SHP77 treated with DMSO at 0.1 percent for 48 hours (cell line): ENCODE results near the gene SLC25A39.

Experiments
- DNase-seq: peaks from one replicate; lab custom pipeline; 2025; lab: John Stamatoyannopoulos, UW

Gene SLC25A39

DNA sequence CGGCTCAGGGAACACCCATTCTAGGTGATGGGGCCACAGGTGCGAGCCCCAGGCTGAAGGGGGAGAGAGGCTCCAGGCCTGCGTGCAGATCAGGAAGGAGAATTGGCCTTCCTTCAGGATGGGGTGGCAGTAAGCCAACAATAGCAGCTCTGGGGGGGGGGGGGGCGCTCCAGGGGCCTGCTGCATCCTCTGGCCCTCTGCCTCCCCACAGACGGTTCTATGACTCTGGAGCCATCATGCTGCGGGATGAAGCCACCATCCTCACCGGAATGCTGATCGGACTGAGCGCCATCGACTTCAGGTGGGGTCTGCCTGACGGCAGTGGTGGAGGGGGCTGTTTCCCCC is 10.1 kb downstream of the SLC25A39 start:
- DNase-seq: no peak

DNA sequence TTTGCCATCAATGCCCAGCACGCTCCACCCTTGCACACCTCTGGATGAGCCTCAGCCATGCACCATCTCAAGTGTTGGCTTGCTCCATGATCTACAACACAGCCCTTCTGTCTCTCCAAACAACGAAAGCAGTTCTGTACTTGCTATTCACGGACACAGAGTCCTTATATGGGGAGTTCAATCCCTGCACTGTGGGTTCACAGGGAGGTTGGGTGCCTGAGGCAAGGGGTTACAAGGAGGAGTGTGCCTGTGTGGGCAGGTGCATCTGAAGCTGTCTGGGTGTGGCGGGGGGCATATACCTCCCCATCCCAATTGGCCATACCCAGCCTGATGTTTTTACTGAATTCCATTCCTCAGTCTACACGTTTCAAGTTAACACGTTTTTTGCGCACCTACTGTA is 10.6 kb downstream of the SLC25A39 start:
- DNase-seq: no peak

DNA sequence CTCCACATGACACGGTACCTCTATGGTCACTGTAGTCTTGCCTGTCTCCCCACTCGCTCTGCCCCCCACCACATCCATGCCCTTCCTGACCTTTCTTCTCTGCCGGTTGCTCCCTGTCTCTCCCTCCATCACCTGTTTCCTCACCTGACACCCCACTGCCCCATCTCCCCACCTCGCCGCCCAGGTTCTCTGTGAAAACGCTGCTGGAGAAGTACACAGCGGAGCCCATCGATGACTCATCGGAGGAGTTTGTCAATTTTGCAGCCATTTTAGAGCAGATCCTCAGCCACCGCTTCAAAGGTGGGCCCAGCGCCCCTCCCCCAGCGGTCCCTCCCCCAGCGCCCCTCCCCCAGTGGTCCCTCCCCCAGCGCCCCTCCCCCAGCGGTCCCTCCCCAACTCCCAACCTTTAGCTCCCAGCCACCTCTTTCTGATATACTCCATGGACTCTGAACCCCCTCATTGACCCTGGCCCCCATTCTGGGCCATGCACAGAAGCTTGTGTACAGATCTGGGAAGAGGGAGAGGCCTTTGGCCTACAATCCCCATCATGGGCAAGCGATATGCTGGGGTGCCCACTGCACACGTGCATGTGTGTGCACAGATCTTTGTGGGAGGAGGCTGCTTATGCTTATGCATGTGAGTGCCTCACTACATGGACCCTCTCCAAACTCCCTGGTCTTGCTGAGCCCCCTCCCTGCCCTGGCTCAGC is 12.1 kb downstream of the SLC25A39 start:
- DNase-seq: no peak

DNA sequence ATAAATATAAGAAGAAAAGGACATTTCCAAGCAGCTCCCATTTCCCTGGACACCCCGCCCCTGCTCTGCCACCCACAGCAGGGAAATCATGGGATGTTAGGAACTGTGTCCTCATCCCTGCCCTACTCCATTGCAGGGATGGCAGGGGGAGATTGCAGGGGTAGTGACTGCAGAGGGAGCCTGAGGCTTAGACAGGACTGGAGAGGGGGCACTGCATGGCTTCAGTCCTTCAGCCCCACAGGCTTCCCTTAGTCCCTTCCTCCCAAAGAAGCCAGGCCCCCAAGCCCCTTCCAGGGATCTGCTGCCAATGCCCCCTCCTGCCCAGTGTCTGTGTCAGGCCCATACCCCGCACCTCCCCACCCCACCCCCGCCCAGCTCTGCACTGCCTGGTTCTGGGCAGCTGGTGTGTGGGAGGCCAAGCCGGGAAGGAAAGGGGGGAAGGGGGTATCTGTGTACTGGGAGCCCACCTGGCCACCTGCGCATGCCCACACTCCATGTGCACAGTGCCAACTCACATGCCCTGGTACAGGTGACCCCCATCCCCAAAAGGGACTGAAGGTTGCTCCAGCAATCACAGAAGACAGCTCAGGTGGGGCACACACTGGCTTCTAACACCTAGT is 13.0 kb downstream of the SLC25A39 start:
- no peak for DNase-seq

DNA sequence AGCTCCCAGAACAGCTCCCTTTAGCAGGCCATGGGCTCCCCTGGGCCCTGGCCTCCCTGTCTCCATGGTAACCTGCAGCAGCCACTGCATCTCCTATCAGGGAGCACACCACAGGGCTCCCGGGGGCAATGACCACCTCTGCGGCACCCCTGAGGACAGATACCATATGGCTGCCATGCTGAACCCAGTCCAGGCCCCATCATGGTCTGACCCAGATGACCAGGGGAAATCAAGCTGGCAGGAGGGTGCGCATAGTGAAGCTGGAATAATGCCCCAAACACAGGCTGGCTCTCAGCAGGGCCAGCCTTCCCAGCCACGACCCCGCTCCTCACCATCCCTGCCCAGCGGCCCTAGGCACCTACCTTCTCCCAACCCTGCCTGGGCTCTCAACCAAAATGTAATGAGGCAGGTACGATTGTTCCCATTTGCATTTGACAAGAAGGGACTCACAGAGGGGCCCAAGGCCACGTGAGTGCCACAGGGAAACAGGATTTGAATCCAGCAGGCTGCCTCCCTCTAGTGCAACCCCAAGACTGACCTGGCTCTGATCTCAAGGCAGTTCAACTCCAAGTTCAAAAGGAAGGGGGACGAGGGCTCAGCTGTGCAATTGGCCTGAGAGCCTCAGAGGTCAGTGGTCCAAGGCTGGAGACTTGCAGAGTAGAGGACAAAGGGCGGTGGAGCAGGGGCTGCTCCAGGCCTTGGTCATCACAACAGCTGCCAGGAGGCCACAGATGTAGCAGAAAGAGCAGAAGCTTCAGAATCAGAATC is 13.8 kb downstream of the SLC25A39 start:
- DNase-seq: no peak

DNA sequence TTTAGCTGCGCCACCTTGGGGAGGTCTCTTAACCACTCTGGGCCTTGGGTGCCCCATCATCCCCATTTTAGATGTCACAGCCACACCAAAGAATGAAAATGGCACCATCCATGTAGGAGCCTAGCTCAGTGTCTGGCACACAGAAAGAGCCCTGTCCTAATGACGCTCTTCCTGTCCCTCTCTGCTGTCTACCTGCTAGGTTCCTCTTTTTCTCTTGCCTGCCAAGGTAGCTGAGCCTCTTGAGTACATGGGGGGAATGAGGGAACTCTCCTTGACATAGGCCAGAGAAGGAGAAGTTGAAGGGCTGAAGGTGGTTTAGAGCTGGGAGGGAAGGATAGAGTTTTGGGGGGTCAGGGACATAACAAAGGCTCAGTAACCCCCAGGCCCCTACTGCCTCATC is 14.4 kb downstream of the SLC25A39 start:
- DNase-seq: no peak

DNA sequence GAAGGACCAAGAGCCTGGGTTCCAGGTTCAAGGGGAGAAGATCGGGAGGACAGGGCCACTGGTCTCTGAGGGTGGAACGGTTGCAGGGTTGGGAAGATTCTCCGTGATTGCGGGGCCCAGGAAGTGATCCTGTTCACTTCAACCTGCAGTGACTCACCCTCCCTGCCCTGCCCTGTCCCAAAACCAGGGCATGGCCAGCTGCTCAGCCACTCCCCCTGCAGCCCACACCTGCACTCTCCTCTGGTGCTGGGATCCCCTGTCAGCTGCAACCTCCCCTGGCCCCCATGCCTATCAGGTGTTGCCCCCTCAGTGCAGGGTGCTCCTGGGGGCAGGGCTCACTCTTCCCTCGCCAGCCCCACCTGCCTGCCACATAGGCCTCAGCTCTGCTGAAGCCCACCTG is 15.2 kb downstream of the SLC25A39 start:
- DNase-seq: peak; percentile 12

DNA sequence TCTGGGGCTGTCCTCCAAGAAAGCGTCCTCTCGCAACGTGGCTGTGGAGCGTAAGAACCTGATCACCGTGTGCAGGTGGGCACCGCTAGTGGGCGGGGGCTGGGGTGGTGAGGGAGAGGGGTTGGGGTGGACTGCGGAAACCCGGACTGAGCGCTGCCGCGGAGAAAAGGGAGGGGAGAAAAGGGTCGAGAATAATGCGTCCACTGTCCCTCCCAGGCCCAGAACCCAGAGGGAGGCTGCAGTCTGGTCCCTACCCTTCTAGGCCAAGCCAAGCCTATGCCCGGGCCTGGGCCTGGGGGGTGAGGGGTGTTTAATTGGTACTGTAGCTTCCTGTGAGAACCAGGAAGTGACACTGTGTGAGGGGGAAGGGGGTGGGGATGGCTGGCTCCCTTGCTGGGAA is 15.8 kb downstream of the SLC25A39 start:
- DNase-seq: peak; percentile 13

DNA sequence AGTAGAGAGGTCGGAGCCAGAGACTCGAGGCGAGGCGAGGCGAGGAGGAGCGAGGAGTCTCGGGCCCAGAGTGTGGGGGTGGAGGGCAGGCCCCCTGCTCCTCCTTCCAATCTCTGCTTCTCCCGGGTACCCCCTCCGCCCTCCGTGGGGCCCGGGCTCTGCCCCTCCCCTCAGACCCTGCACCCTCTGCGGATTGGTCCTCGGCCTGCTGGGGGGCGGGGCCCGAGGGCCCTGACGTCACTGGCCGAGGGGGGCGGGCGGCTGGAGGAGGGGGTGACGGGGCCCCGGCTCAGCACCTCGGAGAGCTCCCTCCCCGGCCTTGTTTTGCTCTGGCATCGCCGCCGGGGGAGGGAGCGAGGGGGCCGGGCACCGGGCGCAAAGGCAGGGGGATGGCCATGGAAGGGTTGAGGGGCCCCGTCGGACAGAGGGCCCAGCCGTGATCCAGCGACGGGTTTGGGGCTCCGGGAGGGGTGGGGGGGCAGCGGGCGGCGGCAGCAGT is 16.3 kb downstream of the SLC25A39 start, which contains the start of gene RUNDC3A:
Gene RUNDC3A, plus strand, starts transcription at position 282 of the 499 bp plus-strand sequence. CDS start 232 bp downstream, outside the sequence.
- peak; percentile 39 for DNase-seq

DNA sequence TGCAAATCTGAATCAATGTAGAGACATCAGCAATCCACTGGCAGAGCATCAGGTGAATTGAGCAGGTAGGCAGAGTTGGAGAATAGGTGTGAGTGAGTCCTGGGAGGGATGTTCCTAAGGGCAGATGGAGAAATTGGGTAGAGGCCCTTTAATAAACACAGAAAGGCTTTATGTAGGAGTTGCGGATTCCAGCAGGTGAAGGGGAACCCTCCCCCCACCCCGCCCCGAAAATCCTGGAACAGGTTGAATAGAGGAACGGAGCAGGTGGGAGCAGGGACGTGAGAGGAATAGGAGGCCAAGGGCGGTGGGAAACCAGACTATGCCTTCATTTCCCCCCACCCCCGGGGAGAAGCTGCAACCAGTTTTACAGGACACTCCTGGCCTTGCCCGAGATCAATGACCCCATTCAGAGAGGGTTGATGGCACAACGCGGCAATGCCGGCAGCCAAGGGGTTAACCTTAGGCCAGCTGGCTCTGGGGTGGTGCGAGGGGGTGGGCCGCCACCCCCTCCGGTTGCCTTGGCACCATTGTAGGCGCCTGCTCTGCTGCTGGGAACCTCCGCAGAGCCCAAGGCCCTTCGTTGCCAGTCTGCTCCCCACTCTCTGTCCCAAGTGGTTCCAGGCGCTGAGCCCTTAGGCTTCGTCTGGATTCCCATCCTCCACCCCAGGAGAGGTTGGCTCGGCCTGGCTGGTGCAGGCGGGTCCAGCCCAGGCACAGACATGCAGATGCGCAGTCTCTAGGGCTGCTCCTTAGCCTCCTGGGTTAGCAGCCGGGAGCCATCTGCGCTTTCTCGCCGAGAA is 17.0 kb downstream of the SLC25A39 start:
- peak; percentile 23 for DNase-seq

DNA sequence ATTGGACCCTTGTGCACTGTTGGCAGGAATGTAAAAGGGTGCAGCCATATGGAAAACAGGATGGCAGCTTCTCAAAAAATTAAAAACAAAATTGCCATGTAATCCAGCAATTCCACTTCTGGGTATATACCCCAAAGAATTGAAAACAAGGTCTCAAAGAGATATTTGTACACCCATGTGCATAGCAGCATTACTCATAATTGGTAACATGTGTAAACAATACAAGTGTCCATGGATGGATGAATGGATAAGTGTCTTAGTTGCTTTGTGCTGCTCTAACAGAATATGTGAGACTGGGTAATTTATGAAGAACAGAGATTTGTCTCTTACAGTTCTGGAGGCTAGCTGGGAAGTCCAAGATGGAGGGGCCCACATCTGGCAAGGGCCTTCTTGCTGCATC is 20.0 kb downstream of the SLC25A39 start:
- DNase-seq: no peak

DNA sequence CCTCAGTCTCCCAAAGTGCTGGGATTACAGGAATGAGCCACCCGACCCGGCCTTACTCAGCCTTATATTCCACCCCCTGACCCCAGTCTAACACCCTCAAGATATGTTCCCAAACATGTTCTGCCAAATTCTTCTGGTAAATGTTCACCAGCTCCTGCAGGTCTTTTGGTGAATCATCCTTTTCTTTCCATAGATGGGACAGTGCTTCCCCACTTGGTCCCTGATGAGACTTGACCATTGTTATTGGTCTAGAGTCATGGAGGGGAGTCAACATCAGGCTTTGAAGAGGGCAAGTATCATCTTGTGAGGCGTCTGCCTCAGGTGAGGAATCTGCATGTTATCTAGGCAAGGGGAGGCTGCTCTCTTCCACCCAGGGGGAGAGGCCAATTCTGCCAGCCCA is 26.6 kb downstream of the SLC25A39 start:
- DNase-seq: no peak

DNA sequence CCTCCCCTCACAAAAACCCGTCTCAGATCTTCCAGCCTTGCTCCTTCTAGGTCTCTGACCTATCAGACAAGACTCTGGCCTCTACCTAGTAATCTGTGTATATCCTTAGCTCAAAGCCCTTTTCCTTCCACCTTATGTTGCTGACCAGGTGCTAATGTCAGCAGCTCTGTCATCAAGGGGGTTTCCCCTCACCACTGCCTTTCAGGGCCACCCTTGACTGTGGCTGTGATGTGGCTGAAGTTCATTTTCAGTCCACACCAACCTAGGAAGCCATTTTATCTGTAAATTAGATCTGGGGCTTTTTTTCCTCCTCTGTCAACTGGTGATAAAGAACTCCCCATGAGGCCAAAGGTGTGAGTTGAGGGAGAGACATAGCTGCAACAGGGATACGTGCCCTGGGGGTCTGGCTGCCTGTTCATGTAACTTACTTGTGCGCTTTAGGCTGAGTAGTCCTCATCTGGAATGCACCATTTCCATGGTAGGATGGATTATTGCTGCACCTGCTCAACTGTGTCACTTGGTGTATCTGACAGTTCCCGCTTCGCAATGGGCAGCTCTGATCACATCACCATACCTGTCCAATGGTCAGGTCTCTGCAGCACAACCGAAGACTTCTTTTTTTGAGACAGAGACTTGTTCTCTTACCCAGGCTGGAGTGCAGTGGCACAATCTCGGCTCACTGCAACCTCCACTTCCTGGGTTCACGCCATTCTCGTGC is 31.0 kb downstream of the SLC25A39 start:
- DNase-seq: no peak

DNA sequence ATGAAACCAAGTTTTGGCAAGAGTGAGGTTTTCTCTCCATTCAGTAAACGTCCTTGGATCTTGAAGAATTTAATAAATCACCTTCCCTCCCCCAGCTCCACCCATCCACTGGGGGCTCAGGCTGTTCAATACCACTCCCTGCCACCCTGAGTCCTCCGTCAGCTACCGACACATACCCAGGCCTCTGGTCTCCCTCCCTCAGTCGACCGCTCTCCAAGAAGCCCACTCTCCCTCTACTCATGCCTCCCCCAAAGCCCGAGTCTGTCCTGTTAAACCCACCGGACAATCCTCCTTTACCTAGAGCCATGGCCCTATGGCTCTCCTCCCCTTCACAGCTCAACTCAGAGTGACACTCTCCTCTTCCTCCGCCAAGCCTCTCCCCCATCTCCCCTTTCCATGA is 37.0 kb downstream of the SLC25A39 start:
- no peak for DNase-seq

DNA sequence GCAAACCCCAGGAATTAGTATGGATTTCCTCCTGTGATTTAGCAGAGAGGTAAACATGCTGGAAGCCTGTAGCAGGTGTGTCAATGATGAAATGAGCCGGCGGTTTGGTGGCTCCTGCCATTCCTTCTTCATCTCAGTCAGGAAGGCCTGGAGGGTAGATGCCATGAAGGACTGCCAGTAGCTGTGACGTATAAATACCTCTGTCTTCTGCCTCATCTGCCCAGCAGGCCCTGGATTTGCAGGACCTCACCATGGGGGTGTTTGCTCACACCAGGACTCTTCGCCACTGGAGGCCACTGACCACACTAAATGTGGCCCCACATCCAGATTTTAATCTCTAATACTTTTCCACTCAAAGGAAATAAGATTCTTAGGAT is 40.6 kb downstream of the SLC25A39 start:
- no peak for DNase-seq

DNA sequence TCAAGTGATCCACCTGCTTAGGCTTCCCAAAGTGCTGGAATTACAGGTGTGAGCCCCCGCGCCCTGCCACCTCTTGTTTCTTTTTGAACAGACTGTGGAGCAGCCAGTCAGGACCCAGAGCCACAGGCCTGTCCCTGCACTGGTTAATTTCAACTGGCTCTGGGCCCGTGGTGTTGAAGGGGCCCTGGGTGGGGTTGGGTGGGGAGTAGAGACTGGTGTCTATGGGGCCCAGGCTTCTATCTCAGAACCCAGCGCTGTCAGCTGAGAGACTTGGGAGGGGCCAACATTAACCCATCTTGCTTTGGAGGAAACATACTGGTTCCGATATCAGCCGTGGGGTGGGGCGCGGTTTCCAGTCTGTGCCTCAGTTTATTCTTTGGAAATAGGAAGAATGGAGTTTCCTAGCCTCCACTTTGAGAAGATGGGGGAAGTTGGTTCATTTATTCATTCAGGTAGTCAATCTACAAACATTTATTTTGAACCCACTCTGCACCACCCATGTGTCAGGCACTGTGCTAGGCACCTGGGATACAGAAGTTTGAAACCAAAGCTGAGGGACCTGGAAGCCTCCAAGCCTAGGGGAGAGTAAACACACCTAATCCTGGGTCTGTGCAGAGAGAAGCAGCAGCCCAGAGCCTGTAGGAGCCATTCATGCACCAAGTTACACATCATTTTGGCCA is 41.1 kb downstream of the SLC25A39 start:
- DNase-seq: no peak

DNA sequence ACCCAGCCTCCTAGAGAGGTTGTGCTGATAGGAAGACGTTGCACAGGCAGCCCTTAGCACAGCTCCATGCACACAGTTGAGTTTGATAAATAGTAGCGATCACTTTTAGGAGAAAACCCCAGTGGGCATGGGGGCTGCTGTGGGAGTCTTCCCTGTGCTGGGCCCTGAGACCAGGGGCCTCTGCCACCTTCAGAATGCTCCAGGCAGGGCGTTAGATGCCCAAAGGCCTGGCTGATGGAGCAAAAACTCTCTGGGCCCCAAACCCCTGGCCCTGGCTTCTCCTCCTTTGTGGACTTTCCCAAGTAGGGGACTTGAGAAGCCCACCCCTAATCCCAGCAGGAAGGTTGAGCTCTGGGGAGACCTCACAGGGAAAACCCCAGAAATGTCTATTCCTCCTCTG is 42.4 kb downstream of the SLC25A39 start:
- no peak for DNase-seq

DNA sequence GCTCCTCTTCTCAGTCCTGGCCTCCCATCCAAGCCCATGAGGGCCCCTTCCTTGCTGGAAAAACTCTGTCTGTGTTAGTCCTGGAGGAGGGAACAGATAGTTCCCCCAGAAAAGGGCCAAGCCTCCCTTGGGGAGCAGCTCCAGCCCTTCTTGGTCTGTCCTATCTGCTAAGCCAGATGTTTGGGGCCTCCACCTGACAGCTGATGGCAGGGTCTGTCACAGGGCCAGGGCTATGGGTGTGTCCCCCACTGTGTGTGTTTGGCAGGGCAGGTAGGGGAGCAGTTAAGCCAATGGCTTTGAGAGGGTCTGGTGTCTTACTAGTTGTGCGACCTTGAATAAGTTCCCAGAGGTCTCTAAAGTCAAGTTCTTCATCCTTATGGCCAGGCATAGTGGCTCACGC is 43.1 kb downstream of the SLC25A39 start:
- no peak for DNase-seq

DNA sequence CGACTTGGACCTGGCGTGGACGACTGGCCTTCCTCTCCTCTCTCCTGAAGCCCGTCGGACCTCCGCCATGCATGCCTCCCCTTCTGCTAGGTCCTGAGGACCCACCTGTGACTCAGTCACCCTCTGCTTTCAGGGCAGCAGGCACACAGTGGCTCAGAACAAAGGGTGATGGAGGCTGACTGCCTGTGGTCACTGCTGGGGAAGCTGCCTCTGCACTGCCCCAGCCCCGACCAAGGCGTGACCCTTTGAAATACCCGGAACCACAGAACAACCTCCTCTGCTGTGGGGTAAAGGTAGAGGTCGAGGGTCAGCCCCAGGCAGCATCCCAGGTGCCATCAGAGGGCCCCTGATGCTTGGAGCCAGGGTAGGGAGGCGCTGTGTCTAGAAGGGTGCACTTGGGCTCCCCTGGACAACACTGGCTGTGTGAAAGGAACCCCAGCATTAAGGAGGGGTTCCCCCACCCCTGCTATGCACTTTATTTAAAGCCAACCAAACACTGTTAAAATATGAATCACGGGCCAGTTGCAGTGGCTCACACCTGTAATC is 44.2 kb downstream of the SLC25A39 start:
- no peak for DNase-seq

DNA sequence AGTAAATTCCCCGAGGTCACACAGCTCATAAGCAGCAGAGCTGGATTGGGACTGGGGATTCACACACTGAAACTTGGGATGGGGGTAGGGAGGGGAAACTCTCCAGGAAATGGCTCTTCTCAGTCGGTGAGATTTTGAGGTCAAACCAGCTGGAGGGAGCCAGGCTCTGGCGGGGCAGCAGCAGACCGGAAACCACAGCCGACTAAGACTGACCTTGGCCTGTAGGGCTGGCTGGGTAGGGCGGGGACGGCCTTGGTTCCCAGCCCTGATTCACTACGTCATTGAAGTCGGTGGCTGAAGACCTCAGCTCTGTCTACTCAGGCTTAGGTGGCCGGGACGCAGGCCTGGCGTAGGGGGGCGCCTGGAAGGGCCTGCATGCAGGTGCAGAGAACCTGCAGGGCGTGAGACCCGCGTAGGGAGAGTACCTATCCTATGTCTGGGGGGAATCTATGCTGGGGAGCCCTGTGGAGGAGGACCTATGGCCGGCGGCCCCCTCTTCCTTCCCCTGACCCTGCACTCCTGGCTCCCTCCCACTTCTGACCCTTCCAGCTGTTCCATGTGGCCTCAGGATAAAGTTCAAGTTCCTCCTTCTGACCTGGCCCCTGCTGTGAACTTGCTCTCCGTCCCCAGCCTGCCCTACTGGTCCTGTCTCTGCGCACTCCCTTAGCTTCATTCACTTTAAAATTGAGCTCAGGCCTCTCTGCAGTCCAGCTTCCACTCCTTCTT is 44.8 kb downstream of the SLC25A39 start:
- DNase-seq: no peak
